Endothelial cell of umbilical vein (primary cell): ENCODE measurements around the gene ELMO2. TPM values are rescaled to one million over a fixed set of nuclear protein-coding genes. Genes with fewer than 3 reads are reported as not detected.

ENCODE experiments used
- BruUV-seq: library from RNA; stranded (reverse); fragments of 400-500 nt; replicated peaks from 2 replicates; lab custom pipeline; 2021; lab: Mats Ljungman, UMichigan
- CTCF ChIA-PET: fragments of 300-600, 350-600 bp; sonication (Branson Sonifier 250); formaldehyde crosslinking; loops from one replicate; lab custom pipeline; 2021; ENCODE audit warnings: antibody characterized with exemption, inconsistent platforms; lab: Charles Lee
- POLR2A ChIA-PET: fragments of 300-600, 350-600 bp; sonication (Branson Sonifier 250); formaldehyde crosslinking; loops from one replicate; lab custom pipeline; 2021; ENCODE audit warnings: antibody characterized with exemption, inconsistent platforms; lab: Charles Lee
- DNase-seq: peaks from one replicate; pipeline ENCODE4 v3.0.0-alpha.2; 2011; ENCODE audit warnings: low read depth, low spot score
- FAIRE-seq: peaks from 2 replicates; lab custom pipeline; 2011; peaks lifted over from hg19 to GRCh38; lab: Jason Lieb, UNC
- H2AFZ ChIP-seq: 2 replicates; pipeline ENCODE4 v1.6.0; 2012; ENCODE audit warnings: low read depth, low read length, control low read depth, inconsistent platforms
- H3K27ac ChIP-seq: 2 replicates; pipeline ENCODE4 v1.5.1; 2011; ENCODE audit warnings: low read depth, mild to moderate bottlenecking, control low read depth, low read length, moderate library complexity; ENCODE audit not compliant: insufficient read depth
- H3K27me3 ChIP-seq, 2 experiments: 2 replicates each; pipeline versions ENCODE4 v1.6.0 to v1.6.1; 2011; ENCODE audit warnings: low read length in 2 of 2, mixed read lengths in 1 of 2; ENCODE audit not compliant: control insufficient read depth in 2 of 2, insufficient read depth in 2 of 2
- H3K36me3 ChIP-seq, 2 experiments: 2 replicates in 1 of 2; 3 replicates in 1 of 2; pipeline ENCODE4 v1.5.1; 2011; ENCODE audit warnings: low read length in 2 of 2, mild to moderate bottlenecking in 1 of 2, moderate library complexity in 1 of 2; ENCODE audit not compliant: control insufficient read depth in 2 of 2, insufficient read depth in 2 of 2; ENCODE audit errors: extremely low read depth in 1 of 2
- H3K4me1 ChIP-seq: 3 replicates; pipeline ENCODE4 v1.5.1; 2011; ENCODE audit warnings: mild to moderate bottlenecking, low read length; ENCODE audit not compliant: control insufficient read depth, insufficient read depth; ENCODE audit errors: extremely low read depth
- H3K4me2 ChIP-seq: 2 replicates; pipeline ENCODE4 v1.6.1; 2011; ENCODE audit warnings: low read length, control low read depth, mixed read lengths; ENCODE audit not compliant: insufficient read depth
- H3K4me3 ChIP-seq, 3 experiments: fragments of 200-600 bp in 1 of 3; sonication (generic), shearing (Covaris generic) in 1 of 3; replicated peaks in 1 of 3; 2 replicates each; pipeline ENCODE4 v1.5.1; 2011 to 2016; ENCODE audit warnings: control low read depth in 3 of 3, low read length in 3 of 3, mild to moderate bottlenecking in 2 of 3, inconsistent platforms in 1 of 3, low read depth in 1 of 3, moderate library complexity in 1 of 3; ENCODE audit not compliant: insufficient read depth in 1 of 3
- H3K79me2 ChIP-seq: 2 replicates; pipeline ENCODE4 v1.6.0; 2012; ENCODE audit warnings: low read length, inconsistent platforms; ENCODE audit not compliant: control insufficient read depth, insufficient read depth
- H3K9ac ChIP-seq: replicated peaks from 2 replicates; pipeline ENCODE3; 2011; ENCODE audit warnings: low read length, control low read depth; ENCODE audit not compliant: insufficient read depth; ENCODE audit errors: extremely low read depth
- H3K9me1 ChIP-seq: replicated peaks from 3 replicates; pipeline ENCODE4 v1.6.0; 2011; ENCODE audit warnings: mild to moderate bottlenecking, low read length; ENCODE audit not compliant: control insufficient read depth, insufficient read depth; ENCODE audit errors: extremely low read depth
- H3K9me3 ChIP-seq: replicated peaks from 2 replicates; pipeline ENCODE4 v1.5.1; 2012; ENCODE audit warnings: low read length, inconsistent platforms; ENCODE audit not compliant: control insufficient read depth, insufficient read depth
- H4K20me1 ChIP-seq: replicated peaks from 2 replicates; pipeline ENCODE3; 2011; ENCODE audit warnings: mild to moderate bottlenecking, low read length; ENCODE audit not compliant: control insufficient read depth, insufficient read depth; ENCODE audit errors: extremely low read depth
- CTCF ChIP-seq, 2 donors: IDR thresholded peaks; 1 replicate in 1 of 2; 2 replicates in 1 of 2; pipeline ENCODE4 v1.5.1; 2011; ENCODE audit warnings: low read length in 2 of 2, mild to moderate bottlenecking in 2 of 2, moderate library complexity in 2 of 2, control low read depth in 1 of 2, inconsistent platforms in 1 of 2, low read depth in 1 of 2; ENCODE audit not compliant: insufficient read depth in 1 of 2; ENCODE audit errors: extremely low read depth in 1 of 2
- EZH2 ChIP-seq: IDR thresholded peaks from 2 replicates; pipeline ENCODE4 v1.6.1; 2012; ENCODE audit warnings: borderline replicate concordance, low read depth, mild to moderate bottlenecking, moderate library complexity, low read length, inconsistent platforms; ENCODE audit not compliant: severe bottlenecking
- FOS ChIP-seq: IDR thresholded peaks from 2 replicates; pipeline ENCODE4 v1.6.1; 2011; ENCODE audit warnings: mild to moderate bottlenecking, low read length, moderate library complexity, borderline replicate concordance; ENCODE audit not compliant: insufficient read depth
- GATA2 ChIP-seq: IDR thresholded peaks from 2 replicates; pipeline ENCODE4 v1.7.0; 2011; ENCODE audit warnings: low read depth, mild to moderate bottlenecking, moderate library complexity, mixed read lengths, low read length; ENCODE audit not compliant: insufficient read length, insufficient read depth
- JUN ChIP-seq: IDR thresholded peaks from 2 replicates; pipeline ENCODE4 v1.6.1; 2011; ENCODE audit warnings: borderline replicate concordance, low read depth; ENCODE audit not compliant: insufficient read length, insufficient read depth
- MAX ChIP-seq: IDR thresholded peaks from 2 replicates; pipeline ENCODE4 v1.6.1; 2011; ENCODE audit not compliant: insufficient read depth, insufficient read length
- MYC ChIP-seq: IDR thresholded peaks from one replicate; pipeline ENCODE4 v1.6.1; 2011; ENCODE audit warnings: mild to moderate bottlenecking, low read depth, low read length
- POLR2A ChIP-seq: IDR thresholded peaks from 2 replicates; pipeline ENCODE4 v1.6.1; 2012; ENCODE audit warnings: low read depth, mild to moderate bottlenecking, control low read depth, low read length
- POLR2AphosphoS5 ChIP-seq: IDR thresholded peaks from 2 replicates; pipeline ENCODE4 v1.6.1; 2012; ENCODE audit warnings: low read depth, mild to moderate bottlenecking, control low read depth, low read length, moderate library complexity; ENCODE audit not compliant: insufficient read depth
- dilution Hi-C: fragments of 300-500 bp; cut with MboI; formaldehyde crosslinking; loops from one replicate; pipeline ENCODE4 v1.15.0; 2019; ENCODE audit warnings: low sequenced_read_pairs; ENCODE audit not compliant: extremely low pct_ligation_motif_present
- intact Hi-C: fragments of 100-400 bp; cut with micrococcal nuclease; formaldehyde crosslinking; loops from one replicate; pipeline ENCODE4 v1.10.0; 2022
- polyA plus RNA-seq, 4 experiments: library from polyadenylated mRNA; depleted of rRNA in 3 of 4; stranded (reverse) in 3 of 4; unstranded in 1 of 4; fragments of >200 nt; gene quantifications; 2 replicates each; pipeline versions ENCODE4 v1.2.1 to v1.2.3, GENCODE V29; 2011 to 2012; ENCODE audit warnings: missing spikeins in 1 of 4
- total RNA-seq: library from RNA; stranded (reverse); gene quantifications from 2 replicates; pipeline ENCODE4 v1.2.3, GENCODE V29; 2021

The ELMO2 gene
- total and polyA plus RNA-seq, 2 donors (not counting 3 experiments of a cell fraction or from before 2014, with no cell fraction given) = 35.1 to 43.5 TPM

GRCh38 chr20:46356195-46357029 is 50.0 kb downstream of the ELMO2 start:
- peaks cover 0 to 5% of the 10 kb centered on the region in 2 experiments for H3K36me3 ChIP-seq
- no peak overlapping the region for H3K4me2 ChIP-seq
- no peak overlapping the region for H3K9ac ChIP-seq
- FAIRE-seq (no peak), DNase-seq (no peak)
- no peaks in the 10 kb centered on the region for H4K20me1 ChIP-seq
- dilution Hi-C loops = no loop called here
- no peaks in the 10 kb centered on the region for H3K9me3 ChIP-seq
- TF ChIP-seq POLR2A (no peak), POLR2AphosphoS5 (no peak), GATA2 (no peak), EZH2 (no peak), FOS (no peak)
- no peak overlapping the region for H3K27ac ChIP-seq
- no TSS peak for BruUV-seq
- no peak overlapping the region for H3K4me3 ChIP-seq
- intact Hi-C loops = no loop called here
- ChIA-PET POLR2A (no interaction called here), CTCF (interaction anchor here (1.7 kb wide), 1 partner anchor 7 kb away, joined by 7 read pairs; no protein-coding TSS in a partner anchor)
- H3K4me1 ChIP-seq = no peaks in the 10 kb centered on the region
- no peak overlapping the region for H2AFZ ChIP-seq
- no peaks in the 10 kb centered on the region for H3K27me3 ChIP-seq
- peaks cover 2% of the 10 kb centered on the region for H3K79me2 ChIP-seq
- H3K9me1 ChIP-seq = no peaks in the 10 kb centered on the region

GRCh38 chr20:46355778-46356177 is 50.6 kb downstream of the ELMO2 start:
- Histone ChIP-seq H2AFZ (no peak overlapping the region), H3K27me3 (no peaks in the 10 kb centered on the region), H3K4me1 (peaks cover under 1% of the 10 kb centered on the region), H3K79me2 (no peaks in the 10 kb centered on the region), H3K27ac (no peak overlapping the region), H4K20me1 (no peaks in the 10 kb centered on the region), H3K36me3 (peaks cover 0 to 5% of the 10 kb centered on the region in 2 experiments), H3K4me3 (no peak overlapping the region), H3K4me2 (no peak overlapping the region), H3K9me1 (no peaks in the 10 kb centered on the region), H3K9ac (no peak overlapping the region), H3K9me3 (no peaks in the 10 kb centered on the region)
- ChIA-PET CTCF (no interaction called here), POLR2A (no interaction called here)
- BruUV-seq = no TSS peak
- dilution Hi-C loops = no loop called here
- no peak for DNase-seq
- TF ChIP-seq CTCF (IDR thresholded peaks at IDR 0.05; ENCODE audit: extremely low read depth in 1 of 2, insufficient read depth in 1 of 2, low read depth in 1 of 2, low read length in 2 of 2) (no peak), MAX (no peak), POLR2AphosphoS5 (no peak), MYC (no peak), POLR2A (no peak), JUN (no peak), EZH2 (no peak), FOS (no peak), GATA2 (no peak)
- FAIRE-seq = no peak
- intact Hi-C loops = no loop called here
